Neural cell (in vitro differentiated cells): ENCODE measurements around the gene IL17A. TPM values are rescaled to one million over a fixed set of nuclear protein-coding genes. Genes with fewer than 3 reads are reported as not detected.

ENCODE experiments used
- H2AFZ ChIP-seq: fragments of 200-600, 300-800 bp; sonication (generic), shearing (Covaris generic); 2 replicates; pipeline ENCODE4 v1.6.0; 2014; ENCODE audit warnings: low read depth, mild to moderate bottlenecking, antibody characterized with exemption, low read length, moderate library complexity
- H3F3A ChIP-seq: fragments of 200-600 bp; shearing (Covaris generic); 2 replicates; pipeline ENCODE4 v1.6.1; 2016; ENCODE audit warnings: mild to moderate bottlenecking, moderate library complexity, mixed read lengths, antibody characterized with exemption, low read length; ENCODE audit not compliant: insufficient read depth, poor library complexity, severe bottlenecking
- H3K27ac ChIP-seq: fragments of 200-600, 300-800 bp; sonication (generic), shearing (Covaris generic); 2 replicates; pipeline ENCODE4 v1.5.1; 2014; ENCODE audit warnings: mild to moderate bottlenecking, low read length, moderate library complexity
- H3K27me3 ChIP-seq: fragments of 300-800, 200-600 bp; sonication (generic), shearing (Covaris generic); 2 replicates; pipeline ENCODE4 v1.6.0; 2014; ENCODE audit warnings: mild to moderate bottlenecking, low read depth, low read length, moderate library complexity; ENCODE audit not compliant: insufficient read depth
- H3K36me3 ChIP-seq: fragments of 300-800, 200-600 bp; sonication (generic), shearing (Covaris generic); 2 replicates; pipeline ENCODE4 v1.5.1; 2014; ENCODE audit warnings: mild to moderate bottlenecking, antibody characterized with exemption, low read length, moderate library complexity; ENCODE audit not compliant: insufficient read depth
- H3K4me2 ChIP-seq: fragments of 300-800, 200-600 bp; sonication (generic), shearing (Covaris generic); 2 replicates; pipeline ENCODE4 v1.6.0; 2014; ENCODE audit warnings: mild to moderate bottlenecking, low read length
- H3K4me3 ChIP-seq: fragments of 300-800, 200-600 bp; sonication (generic), shearing (Covaris generic); 2 replicates; pipeline ENCODE4 v1.5.1; 2014; ENCODE audit warnings: mild to moderate bottlenecking, low read length, moderate library complexity
- H3K79me2 ChIP-seq: fragments of 200-600 bp; shearing (Covaris generic); replicated peaks from 2 replicates; pipeline ENCODE4 v1.6.0; 2014; ENCODE audit warnings: mild to moderate bottlenecking, low read length, moderate library complexity; ENCODE audit not compliant: insufficient read depth
- H3K9ac ChIP-seq: fragments of 300-800, 200-600 bp; sonication (generic), shearing (Covaris generic); 2 replicates; pipeline ENCODE4 v1.6.1; 2016; ENCODE audit warnings: mild to moderate bottlenecking, low read length, mixed read lengths
- H3K9me2 ChIP-seq: fragments of 200-600 bp; shearing (Covaris generic); 2 replicates; pipeline ENCODE4 v1.6.1; 2016; ENCODE audit warnings: mild to moderate bottlenecking, low read length, mixed read lengths; ENCODE audit not compliant: insufficient read depth
- H3K9me3 ChIP-seq: fragments of 200-600, 300-800 bp; sonication (generic), shearing (Covaris generic); 2 replicates; pipeline ENCODE4 v1.6.1; 2016; ENCODE audit warnings: mild to moderate bottlenecking, mixed run types, low read length, moderate library complexity, mixed read lengths
- H4K20me1 ChIP-seq: fragments of 200-600 bp; shearing (Covaris generic); 2 replicates; pipeline ENCODE4 v1.6.1; 2016; ENCODE audit warnings: mild to moderate bottlenecking, mixed run types; ENCODE audit not compliant: insufficient read depth
- CTCF ChIP-seq: fragments of 450-650 bp; IDR thresholded peaks from 2 replicates; pipeline ENCODE4 v1.5.1; 2014; ENCODE audit warnings: antibody characterized with exemption, mild to moderate bottlenecking, moderate library complexity; ENCODE audit not compliant: poor library complexity, severe bottlenecking
- EP300 ChIP-seq: fragments of 450-650 bp; conservative IDR thresholded peaks from 2 replicates; pipeline ENCODE4 v1.6.1; 2014; ENCODE audit warnings: antibody characterized with exemption, mild to moderate bottlenecking, moderate library complexity; ENCODE audit not compliant: poor library complexity, severe bottlenecking
- EZH2 ChIP-seq: fragments of 200-600, 300-800 bp; shearing (Covaris generic), sonication (generic); IDR thresholded peaks from 2 replicates; pipeline ENCODE4 v1.6.1; 2014; ENCODE audit warnings: antibody characterized with exemption, low read length, borderline replicate concordance, mild to moderate bottlenecking; ENCODE audit not compliant: insufficient read depth, poor library complexity, severe bottlenecking
- MXI1 ChIP-seq: fragments of 450-650 bp; conservative IDR thresholded peaks from 2 replicates; pipeline ENCODE4 v1.6.1; 2014; ENCODE audit warnings: antibody characterized with exemption, mild to moderate bottlenecking; ENCODE audit not compliant: poor library complexity, severe bottlenecking
- POLR2AphosphoS5 ChIP-seq: IDR thresholded peaks from 2 replicates; pipeline ENCODE4 v1.6.1; 2012
- RAD21 ChIP-seq: fragments of 450-650 bp; conservative IDR thresholded peaks from 2 replicates; pipeline ENCODE4 v1.6.1; 2014; ENCODE audit warnings: antibody characterized with exemption, mild to moderate bottlenecking, moderate library complexity
- REST ChIP-seq: IDR thresholded peaks from 2 replicates; pipeline ENCODE4 v1.6.1; 2012; ENCODE audit warnings: borderline replicate concordance
- SMC3 ChIP-seq: fragments of 450-650 bp; conservative IDR thresholded peaks from 2 replicates; pipeline ENCODE4 v1.6.1; 2014; ENCODE audit warnings: antibody characterized with exemption, mild to moderate bottlenecking, moderate library complexity; ENCODE audit not compliant: poor library complexity
- TAF1 ChIP-seq: IDR thresholded peaks from 2 replicates; pipeline ENCODE4 v1.6.1; 2012; ENCODE audit warnings: low read depth
- polyA plus RNA-seq: library from polyadenylated mRNA; depleted of rRNA; stranded (reverse); fragments of >200 nt; gene quantifications from 2 replicates; pipeline ENCODE4 v1.2.3, GENCODE V29; 2014

Gene IL17A
- polyA plus RNA-seq, 1 donor from 2014 or later, result not detected

- Histone ChIP-seq H3K9me3 (no peaks in the 10 kb centered on the region), H3K9me2 (no peaks in the 10 kb centered on the region), H4K20me1 (no peaks in the 10 kb centered on the region), H3K79me2 (no peaks in the 10 kb centered on the region), H3K36me3 (no peaks in the 10 kb centered on the region), H3K9ac (no peak overlapping the region), H3K27ac (no peak overlapping the region), H3K27me3 (no peaks in the 10 kb centered on the region), H2AFZ (no peak overlapping the region), H3F3A (no peaks in the 10 kb centered on the region), H3K4me2 (no peak overlapping the region), H3K4me3 (no peak overlapping the region)
- TF ChIP-seq MXI1 (no peak), SMC3 (no peak), POLR2AphosphoS5 (no peak), EP300 (no peak)
Measured at GRCh38 chr6:52180787-52181558, 5.2 kb upstream of the IL17A start.

- Histone ChIP-seq H4K20me1 (no peaks in the 10 kb centered on the region), H3K27me3 (no peaks in the 10 kb centered on the region), H3K9ac (no peak overlapping the region), H2AFZ (no peak overlapping the region), H3K9me2 (no peaks in the 10 kb centered on the region), H3K4me3 (no peak overlapping the region), H3K9me3 (no peaks in the 10 kb centered on the region), H3F3A (no peaks in the 10 kb centered on the region), H3K4me2 (no peak overlapping the region), H3K27ac (no peak overlapping the region), H3K79me2 (no peaks in the 10 kb centered on the region), H3K36me3 (no peaks in the 10 kb centered on the region)
- TF ChIP-seq EP300 (no peak), TAF1 (no peak), CTCF (no peak), RAD21 (no peak), MXI1 (no peak), EZH2 (no peak), SMC3 (no peak), REST (no peak), POLR2AphosphoS5 (no peak)
Measured at GRCh38 chr6:52183131-52183713, 3.0 kb upstream of the IL17A start.
